Fibroblast of upper back skin (primary cell): ENCODE data around the gene HOXB2.

Source experiments
- DNase-seq: peaks from one replicate; pipeline ENCODE4 v3.0.0-alpha.2; 2013

The HOXB2 gene

GRCh38 chr17:48545022-48545375 lies at the start of gene HOXB2:
HOXB2 (minus strand) TSS chr17:48545109; CDS start chr17:48544911, 198 bp downstream.
- DNase-seq = no peak

GRCh38 chr17:48593840-48594537 lies 49.1 kb upstream of the HOXB2 start:
- peak; percentile 97 for DNase-seq

- DNase-seq = no peak
Observed at GRCh38 chr17:48593126-48593829, 48.4 kb upstream of the HOXB2 start, which contains the start of gene HOXB5. HOXB5 (minus strand) TSS chr17:48593779; CDS start chr17:48593682, 97 bp downstream.

- no peak for DNase-seq
Observed at GRCh38 chr17:48592577-48592976, 47.7 kb upstream of the HOXB2 start.

- no peak for DNase-seq
Observed at GRCh38 chr17:48592057-48592514, 47.2 kb upstream of the HOXB2 start.

GRCh38 chr17:48591255-48592056 lies 46.5 kb upstream of the HOXB2 start:
- no peak for DNase-seq

GRCh38 chr17:48590607-48591161 lies 45.8 kb upstream of the HOXB2 start:
- no peak for DNase-seq

- peak; percentile 84 for DNase-seq
Observed at GRCh38 chr17:48589831-48590606, 45.1 kb upstream of the HOXB2 start, which contains the start of gene HOXB3. HOXB3 (minus strand) TSS chr17:48590241; CDS start chr17:48552474, 37,767 bp downstream.

- DNase-seq = no peak
Observed at GRCh38 chr17:48589060-48589830, 44.3 kb upstream of the HOXB2 start.

- DNase-seq = no peak
Observed at GRCh38 chr17:48588528-48588927, 43.6 kb upstream of the HOXB2 start.

- no peak for DNase-seq
Observed at GRCh38 chr17:48588074-48588415, 43.1 kb upstream of the HOXB2 start.

GRCh38 chr17:48587276-48588073 lies 42.6 kb upstream of the HOXB2 start:
- peak; percentile 70 for DNase-seq

GRCh38 chr17:48586355-48587258 lies 41.7 kb upstream of the HOXB2 start:
- DNase-seq = no peak

GRCh38 chr17:48584223-48584741 lies 39.4 kb upstream of the HOXB2 start:
- DNase-seq = no peak

- no peak for DNase-seq
Observed at GRCh38 chr17:48583708-48584222, 38.9 kb upstream of the HOXB2 start.

GRCh38 chr17:48582750-48583069 lies 37.8 kb upstream of the HOXB2 start:
- DNase-seq = no peak

GRCh38 chr17:48579760-48580554 lies 35.0 kb upstream of the HOXB2 start:
- DNase-seq = peak; percentile 66

- no peak for DNase-seq
Observed at GRCh38 chr17:48579471-48579759, 34.5 kb upstream of the HOXB2 start.
